ENCODE results near the gene CEP43.

CEP43 gene

GRCh38 chr6:166966268-166966667 lies 32.9 kb upstream of the CEP43 start:
- no peak for DNase-seq (ENCODE audit: low read depth, low spot score)

- no peak for DNase-seq (ENCODE audit: low read depth, low spot score)
Observed at GRCh38 chr6:166969390-166970002, 29.7 kb upstream of the CEP43 start.

- no peak for DNase-seq (ENCODE audit: low read depth, low spot score)
Observed at GRCh38 chr6:166970091-166970490, 29.1 kb upstream of the CEP43 start.

GRCh38 chr6:166970776-166971175 lies 28.4 kb upstream of the CEP43 start:
- no peak for DNase-seq (ENCODE audit: low read depth, low spot score)

GRCh38 chr6:166971271-166971670 lies 27.9 kb upstream of the CEP43 start:
- no peak for DNase-seq (ENCODE audit: low read depth, low spot score)

GRCh38 chr6:166972101-166972500 lies 27.1 kb upstream of the CEP43 start:
- no peak for DNase-seq (ENCODE audit: low read depth, low spot score)

- no peak for DNase-seq (ENCODE audit: low read depth, low spot score)
Observed at GRCh38 chr6:166976636-166977035, 22.6 kb upstream of the CEP43 start.

- no peak for DNase-seq (ENCODE audit: low read depth, low spot score)
Observed at GRCh38 chr6:166977621-166978525, 21.3 kb upstream of the CEP43 start.

GRCh38 chr6:166980738-166981137 lies 18.5 kb upstream of the CEP43 start:
- DNase-seq (ENCODE audit: low read depth, low spot score): no peak

GRCh38 chr6:166987448-166987847 lies 11.7 kb upstream of the CEP43 start:
- no peak for DNase-seq (ENCODE audit: low read depth, low spot score)

GRCh38 chr6:166987930-166988329 lies 11.3 kb upstream of the CEP43 start:
- DNase-seq (ENCODE audit: low read depth, low spot score): no peak

GRCh38 chr6:166988674-166989201 lies 10.5 kb upstream of the CEP43 start:
- no peak for DNase-seq (ENCODE audit: low read depth, low spot score)

GRCh38 chr6:166989427-166990032 lies 9.7 kb upstream of the CEP43 start:
- DNase-seq (ENCODE audit: low read depth, low spot score): no peak

GRCh38 chr6:166996406-166996805 lies 2.8 kb upstream of the CEP43 start:
- DNase-seq (ENCODE audit: low read depth, low spot score): no peak

- no peak for DNase-seq (ENCODE audit: low read depth, low spot score)
Observed at GRCh38 chr6:166997348-166997747, 1.8 kb upstream of the CEP43 start.

GRCh38 chr6:166997768-166998255 lies 1.4 kb upstream of the CEP43 start:
- DNase-seq (ENCODE audit: low read depth, low spot score): no peak

- no peak for DNase-seq (ENCODE audit: low read depth, low spot score)
Observed at GRCh38 chr6:166998256-166999144, 697 bp upstream of the CEP43 start.

GRCh38 chr6:166999884-167000253 lies 672 bp downstream of the CEP43 start:
- DNase-seq (ENCODE audit: low read depth, low spot score): no peak

- no peak for DNase-seq (ENCODE audit: low read depth, low spot score)
Observed at GRCh38 chr6:167000759-167001158, 1.6 kb downstream of the CEP43 start.

- no peak for DNase-seq (ENCODE audit: low read depth, low spot score)
Observed at GRCh38 chr6:167005350-167006159, 6.4 kb downstream of the CEP43 start.
